Activated CD8-positive, alpha-beta memory T cell treated with anti-CD3 and anti-CD28 coated beads, Interleukin-2, amount 10 ng/mL, durations not matched to agents 7 days and 5 days (primary cell): ENCODE measurements around the gene TMEM225B. TPM values are rescaled to one million over a fixed set of nuclear protein-coding genes. Genes with fewer than 3 reads are reported as not detected.
"Not testable (repeated sequence)": the region's sequence is repeated elsewhere in the genome, so short reads cannot be mapped to it uniquely, and the experiment has no call there.

ENCODE experiments used
- ATAC-seq: fragments of 150-1000 bp; cut with Tn5 transposase; one replicate; pipeline ENCODE4 v1.10.0; 2021; ENCODE audit warnings: moderate library complexity
- CTCF ChIA-PET: fragments of 350-600 bp; sonication (Branson Sonifier 250); formaldehyde crosslinking; loops from one replicate; lab custom pipeline; 2021; ENCODE audit warnings: antibody characterized with exemption; lab: Charles Lee
- DNase-seq: peaks from one replicate; pipeline ENCODE4 v3.0.0-alpha.2; 2020
- H3K27ac Mint-ChIP-seq: one replicate; pipeline ENCODE4 v1.8.0; 2021; ENCODE audit warnings: mild to moderate bottlenecking, mixed read lengths
- H3K27me3 Mint-ChIP-seq: one replicate; pipeline ENCODE4 v1.8.0; 2021; ENCODE audit warnings: mixed read lengths
- H3K36me3 Mint-ChIP-seq: one replicate; pipeline ENCODE4 v1.8.0; 2021; ENCODE audit warnings: mild to moderate bottlenecking, mixed read lengths
- H3K4me1 Mint-ChIP-seq: one replicate; pipeline ENCODE4 v1.8.0; 2021; ENCODE audit warnings: mixed read lengths
- H3K4me3 Mint-ChIP-seq: one replicate; pipeline ENCODE4 v1.8.0; 2021; ENCODE audit warnings: mild to moderate bottlenecking, moderate library complexity, mixed read lengths
- H3K9me3 Mint-ChIP-seq: one replicate; pipeline ENCODE4 v1.8.0; 2022; ENCODE audit warnings: low read depth, mixed read lengths
- total RNA-seq, 2 experiments: library from RNA; stranded (reverse); gene quantifications; one replicate each; pipeline ENCODE4 v1.2.3, GENCODE V29; 2021

The TMEM225B gene
- total RNA-seq, 2 experiments from 2014 or later = 2.3 TPM; not detected in 1

- CTCF ChIA-PET = no interaction called here
- no peak overlapping the region for H3K27ac Mint-ChIP-seq
Observed at GRCh38 chr7:99638731-99639130, 40.7 kb downstream of the TMEM225B start.

GRCh38 chr7:99639267-99639666, 41.2 kb downstream of the TMEM225B start:
- peaks cover 8% of the 10 kb centered on the region for H3K4me1 Mint-ChIP-seq

More at GRCh38 chr7:99638731-99639130, 40.7 kb downstream of the TMEM225B start:
- DNase-seq (no peak), ATAC-seq (no peak)
- Mint-ChIP-seq H3K4me1 (peaks cover 8% of the 10 kb centered on the region), H3K36me3 (peaks cover 39% of the 10 kb centered on the region), H3K4me3 (no peak overlapping the region), H3K9me3 (no peaks in the 10 kb centered on the region), H3K27me3 (no peaks in the 10 kb centered on the region)

GRCh38 chr7:99642027-99642426, 44.0 kb downstream of the TMEM225B start:
- H3K4me3 Mint-ChIP-seq = no peak overlapping the region
- no peaks in the 10 kb centered on the region for H3K27me3 Mint-ChIP-seq
- H3K4me1 Mint-ChIP-seq = peaks cover 5% of the 10 kb centered on the region
- CTCF ChIA-PET = interaction anchor here (1.9 kb wide), 1 partner anchor 10 kb away, joined by 4 read pairs; no protein-coding TSS in a partner anchor
- peaks cover 57% of the 10 kb centered on the region for H3K36me3 Mint-ChIP-seq
- ATAC-seq (no peak), DNase-seq (no peak)
- peaks cover 3% of the 10 kb centered on the region for H3K9me3 Mint-ChIP-seq
- no peak overlapping the region for H3K27ac Mint-ChIP-seq

More at GRCh38 chr7:99639267-99639666, 41.2 kb downstream of the TMEM225B start:
- CTCF ChIA-PET = no interaction called here
- H3K36me3 Mint-ChIP-seq = peaks cover 44% of the 10 kb centered on the region
- H3K27me3 Mint-ChIP-seq = no peaks in the 10 kb centered on the region
- no peak overlapping the region for H3K4me3 Mint-ChIP-seq
- no peaks in the 10 kb centered on the region for H3K9me3 Mint-ChIP-seq
- no peak for ATAC-seq
- H3K27ac Mint-ChIP-seq = no peak overlapping the region
- no peak for DNase-seq

DNA sequence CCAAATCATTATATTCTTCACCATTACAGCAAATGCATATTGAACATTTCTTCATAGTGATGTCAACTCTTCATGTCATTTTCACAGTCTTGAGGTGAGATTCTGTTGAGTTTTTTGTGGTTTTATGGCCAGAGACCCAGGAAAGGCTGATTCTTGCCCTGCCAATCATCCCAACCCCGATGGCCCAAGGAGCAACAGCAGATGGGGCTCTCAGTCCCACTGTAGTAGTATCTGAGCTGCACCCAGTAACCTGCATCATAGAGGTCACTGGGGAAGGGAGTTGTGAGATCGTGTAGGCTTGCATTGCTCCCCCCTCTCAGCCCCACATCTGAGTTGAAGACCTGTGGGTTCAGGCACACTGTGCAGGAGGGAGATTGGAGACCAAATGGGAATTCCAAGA, 45.4 kb downstream of the TMEM225B start:
- CTCF ChIA-PET = no interaction called here
- Mint-ChIP-seq H3K4me1 (peaks cover 3% of the 10 kb centered on the region), H3K27me3 (no peaks in the 10 kb centered on the region), H3K36me3 (peaks cover 48% of the 10 kb centered on the region), H3K27ac (no peak overlapping the region), H3K9me3 (peaks cover 3% of the 10 kb centered on the region), H3K4me3 (no peak overlapping the region)
- ATAC-seq (no peak), DNase-seq (no peak)

DNA sequence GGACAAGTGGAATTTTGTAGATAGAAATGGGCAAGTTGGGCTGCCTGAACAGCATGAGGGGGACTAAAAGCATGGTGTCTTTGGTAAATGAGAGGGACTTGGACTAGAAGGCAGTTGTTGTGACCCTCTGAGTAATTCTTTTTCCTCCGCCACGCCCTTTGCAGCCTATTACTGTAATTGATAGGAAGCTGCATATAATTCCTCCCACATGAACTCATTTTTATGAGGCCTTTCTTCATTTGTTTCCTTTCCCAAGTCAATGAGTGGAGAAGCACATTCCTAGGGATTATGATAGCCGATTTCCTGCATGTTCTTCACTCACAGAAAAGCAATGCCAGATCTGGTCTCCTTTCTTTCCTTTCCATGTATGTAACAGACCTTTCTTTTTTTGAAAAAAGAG, 46.4 kb downstream of the TMEM225B start:
- Mint-ChIP-seq H3K27me3 (no peaks in the 10 kb centered on the region), H3K4me1 (peaks cover 3% of the 10 kb centered on the region), H3K4me3 (no peak overlapping the region)

GRCh38 chr7:99645590-99645989, 47.5 kb downstream of the TMEM225B start:
- no peaks in the 10 kb centered on the region for H3K27me3 Mint-ChIP-seq
- H3K36me3 Mint-ChIP-seq = peaks cover 41% of the 10 kb centered on the region
- ATAC-seq (no peak), DNase-seq (no peak)
- CTCF ChIA-PET = no interaction called here
- peaks cover 3% of the 10 kb centered on the region for H3K4me1 Mint-ChIP-seq
- H3K4me3 Mint-ChIP-seq = no peak overlapping the region
- H3K9me3 Mint-ChIP-seq = peaks cover 3% of the 10 kb centered on the region
- no peak overlapping the region for H3K27ac Mint-ChIP-seq

More for the DNA sequence above, 46.4 kb downstream of the TMEM225B start:
- ATAC-seq (no peak), DNase-seq (no peak)
- CTCF ChIA-PET = interaction anchor here (0.5 kb wide), 1 partner anchor 152 kb away, joined by 3 read pairs; no protein-coding TSS in a partner anchor
- Mint-ChIP-seq H3K9me3 (peaks cover 3% of the 10 kb centered on the region), H3K27ac (no peak overlapping the region), H3K36me3 (peaks cover 47% of the 10 kb centered on the region)

DNA sequence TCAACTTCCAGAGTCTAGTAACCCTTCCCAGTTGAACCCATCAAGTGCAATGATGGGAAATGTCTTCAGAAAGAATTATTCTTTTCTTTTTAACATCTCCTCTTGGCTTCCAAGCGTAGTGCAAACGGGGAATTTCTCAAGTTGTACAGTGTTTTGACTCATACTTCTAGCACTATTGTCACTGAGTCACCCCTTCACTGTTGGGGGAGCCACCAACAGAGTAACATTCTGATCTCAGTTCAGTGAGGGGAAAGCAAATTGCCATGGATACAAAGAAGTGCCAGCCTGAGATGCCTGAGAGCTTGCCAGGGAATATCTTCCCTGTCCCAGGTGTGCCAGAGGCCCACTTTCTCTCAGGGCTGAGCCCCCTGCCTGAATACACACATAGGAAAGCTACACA, 50.8 kb downstream of the TMEM225B start:
- DNase-seq (no peak), ATAC-seq (no peak)
- Mint-ChIP-seq H3K4me1 (peaks cover 1% of the 10 kb centered on the region), H3K27me3 (no peaks in the 10 kb centered on the region), H3K27ac (no peak overlapping the region), H3K4me3 (no peak overlapping the region), H3K36me3 (peaks cover 35% of the 10 kb centered on the region), H3K9me3 (peaks cover 3% of the 10 kb centered on the region)
- CTCF ChIA-PET = no interaction called here

- Mint-ChIP-seq H3K4me3 (no peak overlapping the region), H3K27me3 (no peaks in the 10 kb centered on the region), H3K9me3 (no peaks in the 10 kb centered on the region), H3K36me3 (peaks cover 22% of the 10 kb centered on the region), H3K27ac (no peak overlapping the region), H3K4me1 (peaks cover 1% of the 10 kb centered on the region)
- CTCF ChIA-PET = no interaction called here
- ATAC-seq (no peak), DNase-seq (no peak)
Observed at GRCh38 chr7:99651290-99651689, 53.2 kb downstream of the TMEM225B start.

DNA sequence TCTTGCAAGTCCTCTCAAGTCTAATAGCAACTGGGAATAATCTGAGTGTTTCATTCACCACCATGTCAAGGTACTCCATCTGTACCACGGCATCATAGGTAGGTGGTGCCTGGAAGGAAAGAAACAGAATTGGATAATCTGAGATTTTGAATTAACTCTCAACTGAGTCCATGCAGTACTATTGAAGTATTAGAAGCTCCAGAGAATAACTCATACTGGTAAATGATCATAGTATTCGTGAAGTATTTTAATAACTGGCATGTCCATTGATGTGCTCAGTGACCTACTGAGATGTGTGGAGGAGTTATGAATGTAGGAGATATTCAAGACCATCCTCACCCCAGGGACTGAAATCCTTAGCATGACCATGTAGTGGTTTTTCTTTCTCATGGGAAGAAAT, 54.6 kb downstream of the TMEM225B start:
- no peak for ATAC-seq
- Mint-ChIP-seq H3K27ac (no peak overlapping the region), H3K4me1 (peaks cover 1% of the 10 kb centered on the region), H3K36me3 (peaks cover 17% of the 10 kb centered on the region), H3K4me3 (no peak overlapping the region), H3K9me3 (no peaks in the 10 kb centered on the region), H3K27me3 (no peaks in the 10 kb centered on the region)
- DNase-seq = no peak
- CTCF ChIA-PET = no interaction called here

DNA sequence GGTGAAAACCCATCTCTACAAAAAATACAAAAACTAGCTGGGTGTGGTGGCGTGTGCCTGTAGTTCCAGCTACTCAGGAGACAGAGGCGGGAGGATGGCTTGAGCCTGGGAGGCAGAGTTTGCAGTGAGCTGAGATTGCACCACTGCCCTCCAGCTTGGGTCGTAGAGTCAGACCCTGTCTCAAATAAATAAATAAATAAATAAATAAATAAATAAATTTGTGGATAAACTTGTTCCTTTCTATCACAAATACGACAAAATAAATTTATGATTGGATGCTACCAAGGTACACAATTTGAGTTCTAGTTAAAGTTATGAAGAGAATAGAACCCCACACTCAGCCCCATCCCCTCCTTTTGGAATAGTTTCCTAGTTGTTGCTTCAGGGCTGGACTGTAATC, 55.2 kb downstream of the TMEM225B start:
- ATAC-seq, DNase-seq, H3K9me3 Mint-ChIP-seq, CTCF ChIA-PET, H3K27ac Mint-ChIP-seq, H3K4me1 Mint-ChIP-seq, H3K4me3 Mint-ChIP-seq, H3K27me3 Mint-ChIP-seq: not testable (repeated sequence)
- H3K36me3 Mint-ChIP-seq = peaks cover 19% of the 10 kb centered on the region

GRCh38 chr7:99653754-99654153, 55.7 kb downstream of the TMEM225B start:
- Mint-ChIP-seq H3K27ac (no peak overlapping the region), H3K4me1 (peaks cover 1% of the 10 kb centered on the region), H3K4me3 (no peak overlapping the region), H3K36me3 (peaks cover 21% of the 10 kb centered on the region), H3K9me3 (peaks cover 1% of the 10 kb centered on the region), H3K27me3 (no peaks in the 10 kb centered on the region)
- DNase-seq = no peak
- no peak for ATAC-seq
- CTCF ChIA-PET = no interaction called here

- H3K4me3 Mint-ChIP-seq, H3K27me3 Mint-ChIP-seq, H3K4me1 Mint-ChIP-seq, H3K27ac Mint-ChIP-seq, ATAC-seq, CTCF ChIA-PET, DNase-seq, H3K9me3 Mint-ChIP-seq: not testable (repeated sequence)
- peaks cover 24% of the 10 kb centered on the region for H3K36me3 Mint-ChIP-seq
Observed at GRCh38 chr7:99654626-99655025, 56.6 kb downstream of the TMEM225B start.

GRCh38 chr7:99657879-99658278, 59.8 kb downstream of the TMEM225B start:
- ATAC-seq, H3K27ac Mint-ChIP-seq, H3K9me3 Mint-ChIP-seq, H3K4me1 Mint-ChIP-seq, H3K27me3 Mint-ChIP-seq, DNase-seq, CTCF ChIA-PET, H3K4me3 Mint-ChIP-seq: not testable (repeated sequence)
- H3K36me3 Mint-ChIP-seq = peaks cover 35% of the 10 kb centered on the region
